Uterus (tissue), 2 donors: ENCODE data around the gene INTS15.

ENCODE experiments used
- CTCF ChIP-seq, 4 experiments: fragments of 200-600 bp in 2 of 4; fragments of 450-650 bp in 2 of 4; sonication (generic) in 2 of 4; IDR thresholded peaks; one replicate each; pipeline ENCODE4 v1.5.1; 2016 to 2019; ENCODE audit warnings: antibody characterized with exemption in 4 of 4, mild to moderate bottlenecking in 2 of 4, moderate library complexity in 1 of 4
- POLR2A ChIP-seq, 2 donors: fragments of 450-650 bp; IDR thresholded peaks; one replicate each; pipeline ENCODE4 v1.6.1; 2016; ENCODE audit warnings: antibody characterized with exemption in 2 of 2, mild to moderate bottlenecking in 1 of 2, moderate library complexity in 1 of 2

GRCh38 chr7:6623589-6624245 lies 33.9 kb downstream of the INTS15 start:
- no peak for TF ChIP-seq CTCF (IDR thresholded peaks at IDR 0.05)
- TF ChIP-seq POLR2A (IDR thresholded peaks at IDR 0.05) = no peak
